HUDEP-2 (cell line): ENCODE results near the gene XCL2.
"Not testable (repeated sequence)": the region's sequence is repeated elsewhere in the genome, so short reads cannot be mapped to it uniquely, and the experiment has no call there.

Source experiments
- DNase-seq, 76 experiments: peaks; one replicate each; lab custom pipeline; 2025; ENCODE audit not compliant: unreplicated experiment in 76 of 76; lab: John Stamatoyannopoulos, UW

XCL2 gene, protein sequence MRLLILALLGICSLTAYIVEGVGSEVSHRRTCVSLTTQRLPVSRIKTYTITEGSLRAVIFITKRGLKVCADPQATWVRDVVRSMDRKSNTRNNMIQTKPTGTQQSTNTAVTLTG

GRCh38 chr1:168543840-168544498, at the start of gene XCL2:
Gene XCL2, minus strand, starts transcription at chr1:168543997. Its CDS starts 33 bp downstream, at chr1:168543964.
- not testable (repeated sequence) for DNase-seq

- DNase-seq, result no peak
Measured at GRCh38 chr1:168591641-168592250, 47.9 kb upstream of the XCL2 start.

DNA sequence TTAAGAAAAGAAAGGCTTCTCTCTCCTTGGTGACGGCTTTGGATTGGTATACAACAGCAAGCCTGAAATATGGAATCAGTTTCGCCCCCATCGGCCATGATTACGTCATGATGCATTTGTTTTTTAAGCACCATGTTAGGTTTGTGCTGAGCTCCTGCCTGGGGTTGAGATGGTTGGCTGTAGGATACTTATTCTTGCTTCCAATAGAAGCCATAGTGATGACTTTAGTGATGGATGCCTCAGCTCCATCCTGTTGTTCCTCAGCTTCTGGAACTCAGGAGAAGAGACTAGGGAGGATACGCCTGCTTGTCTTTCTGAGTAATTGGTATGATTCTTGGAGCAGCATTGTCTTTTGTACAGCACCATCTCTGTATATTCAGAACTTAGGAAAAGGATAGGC, 47.3 kb upstream of the XCL2 start:
- no peak for DNase-seq

- no peak for DNase-seq
Measured at GRCh38 chr1:168589167-168589566, 45.4 kb upstream of the XCL2 start.

GRCh38 chr1:168585937-168586336, 42.1 kb upstream of the XCL2 start:
- DNase-seq, result no peak

DNA sequence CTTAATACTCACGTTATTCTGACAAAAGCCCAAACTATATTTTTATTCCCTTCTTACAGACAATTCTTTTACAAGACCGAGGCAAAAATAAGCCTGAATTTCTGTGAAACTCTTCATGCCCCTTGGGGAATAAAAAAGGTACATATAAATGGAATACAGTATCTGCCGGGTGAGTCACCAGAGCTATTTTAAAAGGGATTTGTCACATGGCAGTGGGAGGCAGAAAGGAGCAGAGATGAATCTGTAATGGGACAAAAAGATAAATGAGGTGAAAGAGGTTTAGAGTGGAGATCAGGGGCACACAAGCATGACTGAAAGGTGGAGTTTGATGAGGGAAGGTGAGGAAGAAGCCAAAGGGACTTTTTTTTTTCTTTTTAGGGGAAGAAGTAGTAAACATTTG, 41.4 kb upstream of the XCL2 start:
- DNase-seq, result no peak

DNA sequence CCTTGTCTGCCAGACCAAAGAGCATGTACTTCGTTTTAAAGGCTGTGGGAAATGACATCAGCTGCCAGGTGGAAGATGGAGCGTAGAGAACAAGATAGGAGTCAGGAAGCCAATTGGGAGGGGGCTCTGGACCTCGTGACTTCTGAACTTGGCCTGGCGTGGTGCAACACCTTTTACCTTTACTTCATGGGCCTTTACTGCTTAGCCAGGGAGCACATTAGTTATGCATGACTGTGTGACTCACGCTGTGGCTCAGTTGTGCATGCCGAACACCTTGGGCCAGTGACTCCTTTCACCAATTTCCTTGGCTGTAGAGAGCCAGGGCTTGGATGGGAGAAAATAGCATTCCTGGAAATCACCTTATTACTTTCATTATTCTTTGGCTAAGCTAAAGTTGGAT, 39.8 kb upstream of the XCL2 start:
- no peak for DNase-seq

- no peak for DNase-seq
Measured at GRCh38 chr1:168582688-168583336, 39.0 kb upstream of the XCL2 start.

GRCh38 chr1:168581817-168582572, 38.2 kb upstream of the XCL2 start:
- no peak for DNase-seq

GRCh38 chr1:168580991-168581390, 37.2 kb upstream of the XCL2 start:
- not testable (repeated sequence) for DNase-seq

- not testable (repeated sequence) for DNase-seq
Measured at GRCh38 chr1:168580290-168580689, 36.5 kb upstream of the XCL2 start.

DNA sequence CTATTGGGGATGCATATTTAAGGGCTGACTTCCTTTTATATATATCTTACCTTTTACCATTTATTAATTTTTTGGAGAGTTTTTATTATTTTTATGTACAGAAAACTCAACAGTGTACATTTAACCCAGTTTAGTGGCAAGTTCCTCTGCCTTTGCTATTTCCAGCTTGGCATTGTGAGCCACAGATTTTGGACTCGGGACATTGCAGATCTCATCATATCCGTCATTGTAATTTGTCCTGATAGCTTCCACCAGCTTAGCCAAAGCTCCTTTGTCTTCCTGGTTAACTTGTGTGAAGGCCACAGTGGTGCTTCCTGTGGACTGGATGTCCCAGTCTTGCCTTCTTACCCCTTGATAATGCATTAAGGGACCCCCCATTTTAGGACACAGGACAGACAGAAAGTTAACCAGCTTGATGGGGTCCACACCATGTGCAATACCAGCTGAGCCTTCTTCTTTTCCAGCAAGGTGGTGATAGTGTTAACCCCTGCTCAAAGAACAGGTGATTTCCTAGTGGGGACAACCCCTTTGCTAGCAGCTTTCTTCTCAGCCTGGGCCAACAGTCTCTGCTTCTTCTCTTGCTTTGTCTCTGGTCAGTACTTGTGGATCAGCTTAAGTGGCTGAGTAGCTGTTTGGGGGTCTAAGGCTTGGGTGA, 34.9 kb upstream of the XCL2 start:
- not testable (repeated sequence) for DNase-seq

DNA sequence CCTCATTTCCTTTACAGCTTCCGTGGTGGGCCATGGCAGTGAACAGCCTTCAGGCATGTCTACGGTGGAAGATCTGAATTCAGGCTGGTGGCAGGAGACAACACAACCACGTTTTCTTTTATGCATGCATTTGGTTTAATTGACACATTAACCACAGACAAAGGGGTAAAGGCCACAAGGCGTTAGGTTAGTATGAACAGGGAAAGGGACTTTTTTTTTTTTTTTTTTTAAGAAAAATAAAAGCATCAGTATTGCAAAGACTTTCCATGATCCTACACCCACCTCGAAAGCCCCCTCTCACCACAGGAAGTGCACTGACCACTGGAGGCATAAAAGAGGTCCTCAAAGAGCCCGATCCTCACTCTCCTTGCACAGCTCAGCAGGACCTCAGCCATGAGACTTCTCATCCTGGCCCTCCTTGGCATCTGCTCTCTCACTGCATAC, 32.5 kb upstream of the XCL2 start, which contains the start of gene XCL1:
XCL1 (plus strand) TSS at position 361 of the 444 bp plus-strand sequence; CDS start at position 394, 33 bp downstream.
- not testable (repeated sequence) for DNase-seq

DNA sequence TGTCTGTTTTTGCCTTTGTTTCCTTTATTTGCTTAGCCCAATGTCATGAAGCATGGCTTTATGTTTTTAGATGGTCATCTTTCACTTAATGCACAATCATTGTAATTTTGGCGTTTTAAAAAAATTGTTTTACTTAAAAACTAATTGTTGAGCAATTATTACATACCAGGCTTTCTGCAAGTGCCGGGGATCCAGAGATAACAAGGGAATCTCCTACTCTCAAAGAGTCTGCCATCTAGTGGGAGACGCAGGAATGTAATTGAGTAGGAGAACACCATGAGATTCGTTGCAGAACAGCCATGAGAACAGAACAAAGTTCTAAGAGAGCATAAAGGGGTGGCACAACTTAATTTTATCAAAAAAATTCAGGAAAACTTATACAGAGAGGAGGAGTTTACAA, 30.4 kb upstream of the XCL2 start:
- DNase-seq, result peak in 1 of 76 experiments; percentile 2

GRCh38 chr1:168572633-168573032, 28.8 kb upstream of the XCL2 start:
- DNase-seq, result no peak

DNA sequence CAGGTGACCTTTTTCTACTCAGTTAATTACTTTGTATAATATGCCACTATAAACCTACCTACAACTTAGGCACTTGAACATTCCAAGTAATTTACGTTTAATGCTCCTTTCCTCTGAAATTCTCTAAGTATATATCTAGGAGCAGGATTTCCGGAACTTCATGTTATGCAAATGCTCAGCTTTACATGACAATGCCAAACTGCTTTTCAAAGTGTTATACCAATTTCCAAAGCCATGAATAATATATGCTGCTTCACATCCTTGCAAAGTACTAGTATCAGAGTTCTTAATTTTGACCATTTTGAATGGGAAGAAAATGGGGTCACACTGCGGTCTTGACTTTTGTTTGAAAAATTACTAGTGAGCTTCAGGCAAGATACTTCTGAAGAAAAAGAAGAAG, 26.9 kb upstream of the XCL2 start:
- no peak for DNase-seq

DNA sequence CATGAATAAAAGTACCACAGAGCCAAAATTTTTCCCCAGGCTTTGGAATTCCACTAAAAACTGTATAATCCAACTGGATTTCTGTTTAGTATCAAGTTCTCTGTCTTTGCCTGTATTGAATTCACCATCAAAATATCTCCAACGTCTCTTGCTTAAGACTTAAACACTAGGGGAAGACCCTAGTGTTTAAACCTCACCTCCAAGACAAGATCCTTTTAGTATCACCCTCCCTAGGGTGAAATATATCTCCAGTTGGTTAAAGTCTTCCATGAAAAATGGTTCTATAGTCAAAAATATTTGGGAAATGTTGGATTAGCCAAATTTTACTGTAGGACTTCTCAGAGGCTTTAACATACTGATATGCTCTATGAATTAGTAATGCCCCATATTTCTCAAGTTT, 24.5 kb upstream of the XCL2 start:
- DNase-seq, result no peak

DNA sequence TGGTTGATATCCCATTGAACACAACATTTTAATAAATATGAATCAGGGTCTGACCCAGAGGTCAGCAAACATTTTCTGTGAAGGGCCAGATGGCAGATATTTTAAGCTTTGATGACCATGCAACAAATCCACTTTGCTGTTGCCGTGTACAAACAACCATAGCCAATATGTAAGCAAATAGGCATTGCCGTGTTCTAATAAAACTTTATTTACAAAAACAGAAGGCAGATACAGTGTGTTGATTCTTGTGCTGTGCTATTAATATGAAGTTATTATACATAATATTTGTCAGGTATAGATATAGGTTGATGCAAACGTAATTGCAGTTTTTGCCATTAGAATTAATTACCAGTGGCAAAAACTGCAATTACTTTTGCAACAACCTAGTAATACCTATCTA, 23.8 kb upstream of the XCL2 start:
- DNase-seq, result no peak

- DNase-seq, result no peak
Measured at GRCh38 chr1:168567007-168567406, 23.2 kb upstream of the XCL2 start.

DNA sequence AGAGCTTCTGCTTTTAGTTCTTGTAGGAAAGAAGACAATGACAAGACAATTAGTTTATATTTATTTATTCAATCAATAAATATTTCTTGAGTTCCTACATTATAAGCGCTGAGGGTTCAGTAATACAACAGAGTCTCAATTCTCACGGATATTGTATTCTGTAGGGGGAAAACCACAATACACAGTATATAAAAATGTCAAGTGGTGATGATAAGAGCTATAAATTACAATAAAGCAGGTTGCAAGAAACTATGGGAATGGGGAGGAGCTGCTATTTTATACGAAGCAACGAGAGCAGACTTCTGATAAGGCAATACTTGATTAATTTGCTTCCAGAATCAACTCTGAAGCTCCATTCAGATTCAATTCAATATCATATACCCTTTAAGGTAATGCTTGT, 22.0 kb upstream of the XCL2 start:
- DNase-seq, result no peak
